HG03469 (cell line): ENCODE measurements around the gene GBP3.
"Not testable (repeated sequence)": the region's sequence is repeated elsewhere in the genome, so short reads cannot be mapped to it uniquely, and the experiment has no call there.

ENCODE experiments used
- ATAC-seq: cut with Tn5 transposase; IDR thresholded peaks from one replicate; pipeline ENCODE4 v1.9.1; 2021; ENCODE audit warnings: mild to moderate bottlenecking, moderate library complexity, moderate number of reproducible peaks; ENCODE audit not compliant: unreplicated experiment

The GBP3 gene, protein sequence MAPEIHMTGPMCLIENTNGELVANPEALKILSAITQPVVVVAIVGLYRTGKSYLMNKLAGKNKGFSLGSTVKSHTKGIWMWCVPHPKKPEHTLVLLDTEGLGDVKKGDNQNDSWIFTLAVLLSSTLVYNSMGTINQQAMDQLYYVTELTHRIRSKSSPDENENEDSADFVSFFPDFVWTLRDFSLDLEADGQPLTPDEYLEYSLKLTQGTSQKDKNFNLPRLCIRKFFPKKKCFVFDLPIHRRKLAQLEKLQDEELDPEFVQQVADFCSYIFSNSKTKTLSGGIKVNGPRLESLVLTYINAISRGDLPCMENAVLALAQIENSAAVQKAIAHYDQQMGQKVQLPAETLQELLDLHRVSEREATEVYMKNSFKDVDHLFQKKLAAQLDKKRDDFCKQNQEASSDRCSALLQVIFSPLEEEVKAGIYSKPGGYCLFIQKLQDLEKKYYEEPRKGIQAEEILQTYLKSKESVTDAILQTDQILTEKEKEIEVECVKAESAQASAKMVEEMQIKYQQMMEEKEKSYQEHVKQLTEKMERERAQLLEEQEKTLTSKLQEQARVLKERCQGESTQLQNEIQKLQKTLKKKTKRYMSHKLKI

DNA sequence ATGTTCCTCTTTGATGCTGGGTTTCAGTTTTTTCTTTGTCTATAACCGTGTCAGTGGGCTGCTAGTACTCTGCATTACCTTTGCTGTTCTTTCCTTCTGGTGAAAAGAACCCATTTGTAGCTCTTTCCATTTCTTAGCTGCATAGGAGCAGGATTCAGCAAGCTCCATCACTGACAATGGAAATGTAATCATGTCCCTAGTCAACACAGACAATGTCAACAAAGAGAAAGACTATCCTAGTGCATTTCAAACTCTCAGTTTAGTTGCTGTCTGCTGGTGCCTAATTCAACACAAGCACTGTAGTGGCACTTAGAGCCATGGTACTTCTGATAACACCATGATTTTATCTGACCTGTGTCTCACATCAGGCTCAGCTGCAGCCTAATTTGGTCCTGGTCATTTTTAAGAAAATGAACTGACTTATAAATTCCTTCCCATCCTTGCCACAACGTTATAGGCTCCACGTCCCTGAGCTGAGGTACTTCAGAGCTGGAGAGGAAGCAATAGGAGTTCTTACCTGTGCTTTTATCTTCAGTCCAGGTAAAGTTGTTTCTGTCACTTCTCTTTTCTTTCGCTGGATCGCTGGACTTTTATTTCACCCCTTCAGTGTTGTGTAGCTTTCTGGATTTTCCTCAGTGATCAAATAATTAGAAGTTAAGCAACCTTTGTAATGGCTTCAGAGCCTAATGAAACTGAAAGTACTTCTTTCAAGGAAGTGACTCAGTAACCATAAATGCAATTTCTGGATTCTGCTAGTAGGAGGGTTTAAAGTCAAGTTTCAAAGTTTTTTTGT, at the start of gene GBP3:
Gene GBP3, minus strand, starts transcription at position 700 of the 793 bp plus-strand sequence. CDS start 2,145 bp downstream, outside the sequence.
- ATAC-seq, result peak; percentile 86

DNA sequence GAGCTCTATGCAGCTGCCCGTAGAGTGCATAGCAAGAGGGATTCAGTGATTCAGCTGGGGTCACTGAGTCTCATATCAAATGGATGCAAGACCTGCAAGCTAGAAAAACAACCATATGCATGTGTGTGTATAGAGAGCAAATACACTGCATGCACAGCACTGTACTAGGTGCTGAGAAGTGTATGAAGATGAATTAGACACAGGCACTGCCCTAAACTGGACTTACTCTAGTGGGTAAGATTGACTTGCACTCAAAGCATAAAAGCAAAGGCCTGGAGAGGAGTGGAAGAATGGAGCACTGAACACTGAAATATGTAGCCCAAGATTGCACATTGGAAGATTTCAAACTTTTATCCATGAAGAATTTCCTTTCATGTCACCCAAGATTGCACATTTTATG, 47.8 kb upstream of the GBP3 start:
- ATAC-seq, result no peak

DNA sequence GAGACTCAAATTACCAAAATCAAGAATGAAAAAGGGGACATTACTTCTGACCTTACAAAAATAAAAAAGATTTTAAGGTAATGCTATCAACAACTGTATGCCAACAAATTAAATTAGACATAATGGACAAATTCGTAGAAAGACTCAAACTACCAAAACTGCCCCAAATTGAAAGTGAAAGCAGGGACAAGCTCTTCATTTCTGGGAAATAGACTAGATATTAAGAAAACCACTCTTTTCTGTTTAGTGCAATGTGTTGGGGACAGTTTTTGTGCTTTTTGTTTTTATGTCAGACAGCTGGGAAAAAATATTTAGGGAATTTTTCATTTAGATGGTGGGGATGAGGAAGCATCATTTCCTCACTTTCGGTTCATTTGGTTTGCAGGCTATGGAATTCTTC, 47.3 kb upstream of the GBP3 start:
- ATAC-seq, result no peak

DNA sequence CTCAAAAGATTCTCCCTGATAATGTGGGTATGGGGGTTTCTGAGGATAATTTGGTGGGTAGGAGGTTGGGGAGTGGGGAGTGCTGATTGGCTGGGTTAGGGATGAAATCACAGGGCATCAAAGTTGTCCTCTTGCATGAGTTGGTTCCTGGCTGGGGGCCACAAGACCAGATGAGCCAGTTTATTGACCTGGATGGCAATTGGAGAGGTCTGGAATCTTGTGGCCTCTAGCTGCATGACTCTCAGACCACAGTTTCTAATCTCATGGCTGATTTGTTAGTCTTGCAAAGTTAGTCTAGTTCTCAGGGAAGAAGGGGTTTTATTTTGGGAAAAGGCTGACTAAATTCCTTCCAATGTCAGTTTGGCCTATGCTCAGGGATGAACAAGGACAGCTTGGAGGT, 45.6 kb upstream of the GBP3 start:
- no peak for ATAC-seq

DNA sequence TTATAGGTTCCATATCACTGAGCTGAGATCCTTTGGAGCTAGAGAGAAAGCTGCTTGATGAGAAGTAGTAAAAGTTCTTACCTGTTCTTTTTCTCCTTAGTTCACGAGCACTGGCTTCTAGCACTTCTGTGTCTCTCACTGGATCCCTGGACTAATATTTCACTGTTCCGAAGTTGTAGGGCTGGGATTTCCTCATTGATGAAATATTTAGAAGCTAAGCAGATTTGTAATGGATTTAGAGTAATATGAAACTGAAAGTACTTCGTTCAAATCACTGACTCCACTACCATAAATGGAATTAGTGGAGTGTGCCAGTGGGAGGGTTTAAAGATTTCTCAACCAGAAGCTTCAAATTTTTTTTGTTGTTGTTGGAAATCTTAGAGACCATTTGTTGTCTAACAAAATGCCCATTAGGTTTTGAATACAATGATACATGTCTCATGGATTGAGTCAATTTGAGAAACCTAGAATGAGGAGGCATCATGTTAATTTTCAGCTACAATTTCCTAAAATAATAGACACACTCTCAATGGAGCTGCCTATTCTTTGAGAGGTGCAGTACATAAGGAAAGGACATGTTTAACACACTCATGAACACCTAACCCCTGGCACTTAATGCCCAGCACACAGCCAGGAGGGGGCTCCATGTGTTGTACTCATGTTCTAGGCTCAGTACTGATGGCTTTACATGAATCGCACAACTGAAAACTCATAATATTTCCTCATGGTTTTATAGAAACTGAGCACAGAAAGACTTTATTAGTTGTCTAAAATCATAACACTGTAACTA, 42.6 kb upstream of the GBP3 start, which contains the start of gene GBP1:
Gene GBP1, minus strand, starts transcription at position 130 of the 790 bp plus-strand sequence. CDS start 1,974 bp downstream, outside the sequence.
- ATAC-seq, result no peak

DNA sequence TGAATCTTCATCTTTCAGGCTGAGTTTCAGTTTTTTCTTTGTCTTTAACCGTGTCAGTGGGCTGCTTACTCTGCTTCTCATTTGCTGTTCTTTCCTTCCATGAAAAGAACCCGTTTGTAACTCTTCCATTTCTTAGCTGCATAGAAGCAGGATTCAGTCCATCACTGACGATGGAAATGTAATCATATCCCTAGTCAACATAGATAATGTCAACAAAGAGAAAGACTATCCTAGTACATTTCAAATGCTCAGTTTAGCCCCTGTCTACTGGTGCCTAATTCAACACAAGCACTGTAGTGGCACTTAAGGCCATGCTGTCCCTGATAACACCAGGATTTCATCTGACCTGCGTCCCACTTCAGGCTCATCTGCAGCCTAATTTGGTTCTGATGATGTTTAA, 42.0 kb upstream of the GBP3 start:
- ATAC-seq, result no peak

DNA sequence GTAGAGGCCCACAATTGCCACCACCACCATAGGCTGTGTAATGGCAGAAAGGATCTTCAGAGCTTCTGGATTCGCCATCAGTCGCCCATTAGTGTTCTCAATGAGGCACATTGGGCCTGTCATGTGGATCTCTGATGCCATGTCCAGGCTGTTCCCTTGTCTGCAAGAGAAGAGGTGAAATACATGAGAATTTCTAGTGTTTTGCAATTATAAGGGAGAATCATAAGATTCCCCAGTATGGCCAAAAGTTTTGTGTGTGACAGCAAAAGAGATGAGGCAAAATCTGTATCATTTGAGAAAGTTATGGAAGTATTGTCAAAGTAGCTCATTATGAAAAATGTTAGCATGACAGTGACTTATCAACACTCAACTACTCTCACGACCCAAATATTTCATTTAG, 40.4 kb upstream of the GBP3 start:
- ATAC-seq, result no peak

DNA sequence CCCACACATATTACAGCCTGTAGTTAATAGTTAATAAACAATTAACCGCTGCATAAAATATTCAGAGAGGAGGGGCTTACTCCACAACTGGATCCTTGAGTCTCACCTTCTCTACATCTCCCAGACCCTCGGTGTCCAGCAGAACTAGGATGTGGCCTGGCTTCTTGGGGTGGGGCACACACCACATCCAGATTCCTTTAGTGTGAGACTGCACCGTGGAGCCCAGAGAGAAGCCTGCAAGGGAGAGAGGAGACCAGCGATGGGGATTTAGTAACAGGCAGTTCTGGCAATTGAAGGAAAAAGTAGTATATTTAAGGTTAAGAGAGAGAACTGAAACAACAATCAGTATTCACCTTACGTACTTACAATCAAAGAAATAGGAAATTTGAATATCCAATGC, 37.4 kb upstream of the GBP3 start:
- no peak for ATAC-seq

DNA sequence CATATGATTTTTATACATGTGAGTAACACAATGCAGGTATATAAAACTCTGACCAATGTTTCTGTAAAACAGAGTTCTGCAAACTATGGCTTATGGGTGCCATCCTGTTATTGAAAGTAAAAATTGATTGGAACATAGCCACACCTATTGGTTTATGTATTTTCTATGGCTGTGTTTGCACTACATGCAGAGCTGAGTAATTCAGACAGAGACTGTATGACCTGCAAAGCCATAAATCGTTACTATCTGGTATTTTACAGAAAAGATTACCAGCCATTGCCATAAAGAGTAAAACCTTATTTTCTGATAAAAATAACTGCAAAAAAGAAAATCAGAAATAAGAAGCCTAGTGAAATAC, 29.3 kb upstream of the GBP3 start:
- ATAC-seq, result no peak

DNA sequence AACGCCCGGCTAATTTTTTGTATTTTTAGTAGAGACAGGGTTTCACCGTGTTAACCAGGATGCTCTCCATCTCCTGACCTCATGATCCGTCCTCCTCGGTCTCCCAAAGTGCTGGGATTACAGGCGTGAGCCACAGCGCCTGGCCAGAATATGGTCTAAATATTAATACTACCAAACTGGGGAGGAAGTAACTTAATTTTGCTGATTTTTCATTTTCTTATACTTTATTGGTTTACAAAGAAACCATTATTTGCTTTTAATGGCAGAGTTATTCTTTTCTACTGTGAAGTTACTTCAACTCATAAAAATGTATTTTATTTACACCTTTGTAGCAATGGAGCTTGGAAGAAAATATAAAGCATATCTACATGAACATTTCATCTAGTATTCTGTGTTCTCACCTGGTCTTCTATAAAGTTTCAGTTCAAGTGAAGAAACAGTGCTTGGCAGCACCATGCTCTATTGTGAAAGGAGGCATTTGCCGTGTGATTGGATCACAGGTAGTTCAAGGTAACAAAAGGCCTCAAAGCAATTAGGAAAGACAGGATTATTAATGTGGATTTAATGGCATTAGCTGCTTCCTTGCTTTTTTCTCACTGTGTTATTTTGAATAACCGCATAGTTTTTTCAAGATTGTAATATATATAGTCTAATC, 28.8 kb upstream of the GBP3 start:
- ATAC-seq, result no peak

DNA sequence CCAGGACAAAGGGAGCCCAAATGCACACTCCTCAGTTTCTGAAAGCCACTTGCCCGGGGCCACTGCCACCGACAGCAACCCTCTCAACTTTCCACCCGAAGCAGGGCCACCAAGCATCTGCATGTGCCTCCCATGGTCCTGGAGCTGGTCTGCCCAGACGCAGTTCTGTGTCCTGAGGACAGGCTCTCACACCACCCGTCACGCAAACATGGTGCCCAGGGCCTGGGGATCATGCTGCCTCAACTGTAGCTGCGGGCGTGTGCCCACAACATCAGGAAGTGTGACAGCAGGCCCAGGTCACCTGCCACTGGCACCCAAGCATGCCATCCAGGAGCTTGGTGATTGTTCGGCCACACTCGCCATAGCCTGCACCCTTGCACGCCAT, 28.0 kb upstream of the GBP3 start:
- no peak for ATAC-seq

DNA sequence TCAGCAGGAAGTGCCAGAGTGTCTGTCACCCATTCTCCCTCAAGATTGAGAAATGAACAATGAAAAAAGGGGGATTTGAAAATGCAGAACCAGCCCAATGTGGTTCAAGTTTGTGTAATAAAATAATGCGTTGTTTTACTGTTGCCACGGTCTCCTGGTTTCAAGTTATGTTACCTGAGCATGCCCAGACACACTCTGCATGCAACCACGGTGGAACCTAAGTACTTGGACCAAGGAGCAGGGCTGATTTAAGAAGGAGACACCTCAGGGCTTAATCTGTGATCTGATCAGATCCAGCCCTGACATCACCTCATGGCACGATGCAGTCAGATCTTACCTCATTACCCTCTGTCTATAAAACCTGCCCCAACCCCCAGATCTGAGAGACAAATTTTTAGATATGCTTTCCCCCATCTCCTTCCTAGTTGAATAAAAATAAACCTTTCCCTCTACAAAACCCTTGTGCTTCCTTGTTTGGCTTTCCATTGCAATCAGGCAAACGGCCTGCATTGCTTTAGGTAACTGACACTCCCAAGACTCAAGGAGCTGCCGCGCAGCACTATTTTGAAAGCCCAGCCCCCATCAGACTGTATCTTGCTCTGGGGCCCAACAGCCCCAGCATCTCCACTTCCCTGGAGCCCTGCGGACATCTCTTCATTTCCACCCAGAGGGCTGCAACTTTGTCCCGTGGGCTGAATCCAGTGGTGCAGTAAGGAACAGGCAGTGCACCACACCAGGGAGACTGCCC, 27.4 kb upstream of the GBP3 start:
- not testable (repeated sequence) for ATAC-seq

DNA sequence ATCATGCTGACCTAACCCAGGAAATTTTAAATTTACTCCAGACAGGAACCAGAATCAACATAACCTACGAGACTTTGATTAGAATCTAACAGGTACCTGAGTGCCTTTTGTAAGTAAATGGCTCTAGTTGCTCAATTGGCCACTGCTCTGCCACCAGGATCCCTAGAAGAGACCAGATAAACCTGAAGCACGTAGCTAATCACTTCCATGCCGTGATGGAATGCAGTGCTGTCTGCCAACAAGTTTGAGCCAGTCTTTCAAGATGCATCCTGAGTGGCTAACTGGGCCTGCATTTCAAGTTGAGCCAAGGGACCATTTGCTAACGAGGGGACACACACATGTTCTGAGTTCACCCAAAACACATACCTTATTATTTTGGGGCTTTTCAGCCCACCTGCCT, 26.5 kb upstream of the GBP3 start:
- not testable (repeated sequence) for ATAC-seq

DNA sequence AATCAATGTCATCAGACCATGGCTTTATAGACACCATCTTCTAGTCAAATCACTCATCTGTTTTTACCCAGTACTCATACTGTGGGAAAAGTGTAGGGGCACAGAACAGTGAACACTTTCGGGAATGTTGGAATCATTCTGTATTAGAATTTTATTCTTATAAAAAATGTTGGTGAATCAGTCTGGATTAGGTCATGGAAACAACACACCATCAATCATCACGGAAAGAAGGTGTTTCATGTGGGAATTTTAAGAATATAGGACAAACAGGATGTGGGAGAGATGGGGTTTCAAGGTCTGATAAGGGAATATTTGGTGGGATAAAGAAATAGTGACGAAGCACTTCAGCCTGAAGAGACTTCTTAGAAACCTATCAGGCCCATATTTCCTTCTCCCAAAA, 25.1 kb upstream of the GBP3 start:
- ATAC-seq, result no peak

DNA sequence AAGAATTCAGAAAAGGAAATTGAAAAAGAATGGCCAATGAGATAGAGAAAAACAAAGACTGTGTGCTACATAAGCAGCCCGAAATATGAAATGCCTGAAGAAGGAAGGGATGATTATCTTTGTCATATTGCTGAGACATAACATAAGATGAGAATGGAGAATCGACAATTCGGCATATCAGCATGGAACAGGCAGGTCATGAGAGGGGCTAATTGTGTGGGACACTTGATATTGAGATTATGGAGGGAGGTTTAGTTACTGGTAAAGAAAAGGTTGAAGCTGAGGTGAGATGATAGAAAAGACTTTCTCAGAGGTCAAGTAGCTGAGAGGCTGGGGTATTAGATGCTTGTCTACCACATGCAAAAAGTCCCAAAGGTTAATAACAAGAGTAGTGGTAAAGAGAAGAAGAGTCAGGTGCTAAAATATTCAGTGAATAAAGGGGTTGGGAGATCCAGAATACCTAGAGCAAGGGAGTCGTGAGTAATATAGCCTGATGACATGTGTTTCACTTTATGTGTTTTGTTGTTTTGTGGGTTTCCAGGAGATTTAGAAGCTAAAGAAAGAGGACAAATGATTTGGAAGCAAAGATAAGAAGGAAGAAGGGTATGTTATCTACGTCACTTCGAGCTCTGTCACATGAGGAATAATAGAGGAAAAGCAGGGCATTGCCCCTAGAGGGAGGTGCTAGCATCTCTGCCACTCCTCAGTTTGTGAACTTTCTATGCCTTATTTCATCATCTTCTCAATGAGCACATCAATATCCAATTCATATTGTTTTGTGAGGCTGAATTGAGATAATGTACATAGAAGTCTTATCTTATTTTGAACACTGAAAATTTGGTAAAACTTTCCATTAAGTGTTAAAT, 23.9 kb upstream of the GBP3 start:
- ATAC-seq, result not testable (repeated sequence)

DNA sequence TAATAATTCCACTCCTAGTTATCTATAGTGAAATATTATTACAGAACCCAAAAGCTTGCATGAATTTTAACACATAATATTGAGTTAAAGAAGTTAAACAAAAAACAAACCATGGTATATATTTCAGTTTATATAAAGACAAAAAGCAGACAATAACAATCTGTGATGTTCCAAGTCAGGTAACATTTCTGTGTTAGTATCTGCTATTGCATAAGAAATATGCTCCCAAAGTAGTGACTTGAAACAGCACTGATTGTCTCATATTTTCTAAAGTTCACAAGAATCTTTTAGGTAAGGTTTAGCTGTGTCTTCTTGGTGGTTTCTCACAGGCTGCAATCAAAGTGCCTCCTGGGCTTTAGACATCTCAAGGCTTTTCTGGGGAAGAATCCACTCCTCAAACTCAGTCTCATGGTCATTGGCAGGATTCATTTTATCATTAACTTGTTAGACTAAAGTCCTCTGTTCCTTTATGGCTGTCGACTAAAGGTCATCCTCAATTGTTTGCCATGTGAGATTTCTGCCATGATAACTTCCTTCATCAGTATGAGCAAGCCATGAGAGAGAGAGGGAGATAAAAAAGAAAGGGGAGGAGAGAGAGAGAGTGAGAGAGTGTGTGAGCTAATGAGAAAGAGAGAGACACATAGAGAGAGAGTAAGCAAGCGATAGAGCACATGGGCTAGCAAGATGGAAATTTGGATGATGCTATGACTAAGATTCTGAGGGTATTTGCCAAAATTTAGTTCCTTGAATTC, 22.5 kb upstream of the GBP3 start:
- ATAC-seq, result no peak

DNA sequence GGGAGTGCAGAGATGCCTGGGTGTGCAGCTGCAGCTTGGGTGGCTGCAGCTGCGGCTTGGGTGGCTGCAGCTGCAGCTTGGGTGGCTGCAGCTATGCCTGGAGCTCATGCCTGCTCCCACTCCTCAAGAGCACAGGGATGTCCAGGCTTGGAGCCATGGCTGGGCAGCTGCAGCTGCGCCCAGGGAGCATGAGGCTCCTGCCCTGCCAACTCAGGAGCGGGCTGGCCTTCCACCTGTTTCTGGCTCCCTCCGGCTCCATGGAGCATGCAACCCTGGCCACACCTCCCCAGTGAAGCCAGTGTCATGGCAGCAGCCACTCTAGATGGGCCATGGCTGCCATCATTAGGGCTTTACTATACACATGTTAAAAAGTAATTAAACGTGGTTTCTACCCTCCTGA, 21.3 kb upstream of the GBP3 start:
- ATAC-seq, result no peak

DNA sequence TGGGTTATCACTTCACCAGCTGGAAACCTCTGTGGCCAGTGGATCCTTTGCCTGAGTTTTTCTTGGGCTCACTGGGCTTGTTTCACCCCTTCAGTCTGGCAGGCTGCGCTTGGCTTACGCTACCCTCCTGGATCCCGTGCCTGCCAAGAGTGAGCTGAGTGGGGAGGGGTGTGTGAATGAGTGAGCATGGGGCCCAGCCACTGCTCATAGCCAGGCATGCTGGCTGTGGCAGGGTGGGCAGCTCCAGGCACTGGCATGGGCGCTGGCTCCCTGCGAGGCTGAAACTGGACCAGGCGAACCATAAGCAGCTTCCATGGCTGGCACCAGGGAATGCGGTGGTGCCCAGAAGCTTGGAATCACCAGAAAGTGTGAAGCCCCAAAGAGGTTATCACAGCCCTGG, 19.8 kb upstream of the GBP3 start:
- ATAC-seq, result no peak
